Measurements from ENCODE around the gene EFCAB5.
"Not testable (repeated sequence)": the region's sequence is repeated elsewhere in the genome, so short reads cannot be mapped to it uniquely, and the experiment has no call there.

The EFCAB5 gene

DNA sequence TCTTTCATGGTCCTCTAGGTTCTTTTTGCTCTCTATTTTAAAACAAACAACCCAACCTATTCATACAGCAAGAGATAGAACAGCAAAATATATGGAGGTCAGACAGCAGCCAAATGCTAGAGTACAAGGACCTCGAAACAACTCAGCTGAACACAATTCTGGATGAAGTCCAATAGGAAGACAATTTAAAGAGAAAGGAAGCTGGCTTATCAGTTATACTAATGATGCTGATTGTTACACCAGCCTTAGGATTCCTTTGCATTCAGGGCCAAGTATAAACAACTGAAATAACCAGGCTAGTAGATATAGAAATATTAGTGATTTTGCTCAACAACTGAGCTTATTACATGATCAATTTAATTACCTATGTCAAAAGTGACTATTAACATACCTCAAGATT is 13.9 kb upstream of the EFCAB5 start:
- TF ChIP-seq, protein P1, sequence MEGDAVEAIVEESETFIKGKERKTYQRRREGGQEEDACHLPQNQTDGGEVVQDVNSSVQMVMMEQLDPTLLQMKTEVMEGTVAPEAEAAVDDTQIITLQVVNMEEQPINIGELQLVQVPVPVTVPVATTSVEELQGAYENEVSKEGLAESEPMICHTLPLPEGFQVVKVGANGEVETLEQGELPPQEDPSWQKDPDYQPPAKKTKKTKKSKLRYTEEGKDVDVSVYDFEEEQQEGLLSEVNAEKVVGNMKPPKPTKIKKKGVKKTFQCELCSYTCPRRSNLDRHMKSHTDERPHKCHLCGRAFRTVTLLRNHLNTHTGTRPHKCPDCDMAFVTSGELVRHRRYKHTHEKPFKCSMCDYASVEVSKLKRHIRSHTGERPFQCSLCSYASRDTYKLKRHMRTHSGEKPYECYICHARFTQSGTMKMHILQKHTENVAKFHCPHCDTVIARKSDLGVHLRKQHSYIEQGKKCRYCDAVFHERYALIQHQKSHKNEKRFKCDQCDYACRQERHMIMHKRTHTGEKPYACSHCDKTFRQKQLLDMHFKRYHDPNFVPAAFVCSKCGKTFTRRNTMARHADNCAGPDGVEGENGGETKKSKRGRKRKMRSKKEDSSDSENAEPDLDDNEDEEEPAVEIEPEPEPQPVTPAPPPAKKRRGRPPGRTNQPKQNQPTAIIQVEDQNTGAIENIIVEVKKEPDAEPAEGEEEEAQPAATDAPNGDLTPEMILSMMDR (conservative IDR thresholded peaks at IDR 0.05; ENCODE audit: low read length): no peak
- H3K4me3 ChIP-seq (ENCODE audit: low read length): no peak overlapping the region
- DNase-seq (ENCODE audit: low read depth): no peak

DNA sequence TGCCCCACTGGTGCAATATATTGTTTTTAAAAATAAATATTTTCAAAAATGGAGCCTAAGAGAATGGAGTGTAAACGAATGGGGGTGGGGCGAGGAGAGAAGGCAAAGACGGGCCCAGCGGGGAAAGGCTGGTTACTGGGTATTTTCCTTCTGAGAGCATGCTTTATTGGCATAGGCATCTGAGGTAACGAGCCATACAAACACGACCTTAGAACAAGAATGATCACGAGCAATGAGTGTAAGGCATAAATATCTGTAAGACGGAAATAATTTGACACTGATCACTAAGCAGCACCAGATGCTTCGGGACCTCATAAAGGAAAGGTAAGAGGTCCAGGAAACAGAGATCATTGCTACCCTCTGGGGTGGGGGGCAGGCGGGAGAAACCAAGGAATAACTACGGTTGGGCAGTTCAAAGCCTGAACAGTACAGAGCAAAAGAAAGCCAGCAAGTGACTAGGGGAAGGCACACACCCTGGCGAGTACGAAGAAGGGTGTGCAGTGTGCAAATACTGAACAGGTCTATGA is 12.4 kb upstream of the EFCAB5 start:
- no peak for DNase-seq (ENCODE audit: low read depth)
- TF ChIP-seq, protein P1 (conservative IDR thresholded peaks at IDR 0.05; ENCODE audit: low read length): no peak
- peak overlapping the region; percentile 95 for H3K4me3 ChIP-seq (ENCODE audit: low read length)

DNA sequence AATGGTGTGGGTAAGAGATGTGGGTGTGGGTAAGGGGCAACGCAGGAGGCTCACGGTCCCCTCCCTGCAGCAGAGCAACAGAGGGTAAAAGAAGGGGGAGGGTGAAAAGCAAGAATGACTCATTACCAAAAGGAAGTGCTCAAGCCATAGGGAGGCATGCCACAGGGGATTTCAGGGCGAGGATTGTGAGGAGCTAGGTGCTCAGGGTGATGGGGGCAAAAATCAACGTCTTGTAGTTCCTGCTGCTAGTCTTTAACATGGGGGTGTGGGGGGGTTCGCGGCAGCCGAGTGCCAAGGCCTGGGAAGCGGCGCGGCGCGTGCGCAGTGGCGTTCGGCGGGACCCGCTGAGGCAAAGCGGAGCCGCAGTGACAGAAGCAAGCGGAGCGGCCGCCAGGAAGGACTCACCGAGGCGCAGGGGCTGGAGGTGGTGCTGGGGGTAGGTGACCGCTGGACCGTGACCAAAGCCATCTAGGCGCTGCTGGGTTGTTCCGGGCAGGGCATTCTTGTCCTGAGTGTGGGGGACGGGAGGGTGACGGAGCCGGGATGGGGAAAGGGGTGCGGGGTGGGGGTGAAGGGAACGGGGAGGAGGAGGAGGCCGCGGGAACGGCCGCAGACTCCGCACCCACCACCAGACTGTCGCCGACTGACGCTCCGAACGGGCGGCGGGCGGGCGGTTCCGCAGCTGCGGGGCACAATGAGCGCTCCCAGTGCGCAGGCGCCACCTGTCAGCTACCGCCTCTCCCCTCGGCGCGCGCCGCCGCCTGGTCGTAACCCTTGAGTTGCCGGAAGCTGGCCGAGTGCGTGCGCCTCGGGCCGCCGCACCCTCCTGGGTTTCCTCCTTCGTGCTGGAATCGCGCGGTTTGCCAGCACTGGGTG is 11.7 kb upstream of the EFCAB5 start, which contains the start of gene SSH2:
Gene SSH2, minus strand, starts transcription at position 696 of the 876 bp plus-strand sequence. Its CDS starts 228 bp downstream, at position 468.
- TF ChIP-seq, protein P1 (conservative IDR thresholded peaks at IDR 0.05; ENCODE audit: low read length): no peak
- peak within 1 kb of the TSS; percentile 95 for H3K4me3 ChIP-seq (ENCODE audit: low read length)
- DNase-seq (ENCODE audit: low read depth): peak; percentile 78

DNA sequence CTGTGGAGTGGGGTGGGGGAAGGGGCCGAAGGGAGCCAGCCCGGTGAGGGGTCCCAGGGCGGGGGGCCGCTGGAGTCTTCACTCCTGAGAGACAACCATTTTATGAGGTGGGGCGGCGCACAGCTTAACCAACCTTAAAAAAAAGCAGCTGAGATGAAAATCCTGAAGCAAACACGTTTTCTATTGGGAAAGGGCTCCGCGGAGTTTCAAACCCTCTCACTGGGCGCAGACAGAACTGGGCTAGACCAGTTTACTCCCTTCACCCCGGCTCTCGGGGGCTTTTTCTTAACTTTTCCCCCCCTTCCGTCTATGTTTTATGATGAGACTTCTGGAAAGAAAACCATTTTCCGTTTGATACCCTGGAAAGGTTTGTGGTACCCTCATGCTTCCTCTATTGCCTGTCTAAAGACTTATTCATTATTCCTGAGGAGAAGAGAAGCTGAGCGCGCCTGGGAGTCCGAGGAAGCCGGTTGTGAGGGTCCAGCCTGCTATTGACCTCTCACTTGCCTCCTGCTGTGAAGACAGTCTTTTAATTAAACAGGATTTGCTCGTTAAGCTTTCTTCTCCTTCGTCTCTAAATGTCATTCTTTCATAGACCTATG is 10.9 kb upstream of the EFCAB5 start:
- H3K4me3 ChIP-seq (ENCODE audit: low read length): peak overlapping the region; percentile 95
- DNase-seq (ENCODE audit: low read depth): no peak
- TF ChIP-seq, protein P1 (conservative IDR thresholded peaks at IDR 0.05; ENCODE audit: low read length): no peak

DNA sequence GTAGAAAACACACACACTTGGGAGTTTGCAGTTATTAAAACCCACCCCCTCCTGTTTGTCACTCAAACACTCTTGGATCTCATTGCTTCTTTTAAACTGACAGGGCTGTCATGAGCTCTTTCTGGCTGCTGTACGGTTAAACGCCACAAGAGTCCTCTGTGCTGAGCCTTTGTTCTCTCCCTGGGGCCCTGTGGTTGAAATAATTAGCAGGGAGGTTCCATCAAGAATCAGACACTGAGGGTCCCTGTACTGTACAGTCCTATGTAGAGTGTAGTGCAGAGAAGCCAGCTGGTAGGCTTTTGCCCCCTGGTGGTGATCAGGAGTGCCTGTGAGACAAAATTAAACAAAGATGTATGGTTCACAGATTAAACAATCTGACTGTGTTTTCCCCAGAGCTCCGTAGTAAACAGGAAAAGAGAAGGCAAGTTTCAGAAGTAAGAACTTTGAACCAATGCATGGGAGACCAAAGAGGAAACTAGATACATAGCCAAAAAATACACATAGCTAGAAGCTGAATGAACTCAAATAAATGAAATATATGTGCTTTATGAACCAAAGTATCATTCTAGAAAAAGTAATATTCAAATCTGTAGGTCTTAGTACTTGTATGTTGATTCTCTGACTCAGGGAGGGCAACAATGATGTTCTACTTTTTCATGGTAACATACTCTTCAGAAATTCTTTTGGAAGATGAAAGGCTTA is 10.1 kb upstream of the EFCAB5 start:
- H3K4me3 ChIP-seq (ENCODE audit: low read length): peak overlapping the region; percentile 95
- peak; percentile 78 for DNase-seq (ENCODE audit: low read depth)
- TF ChIP-seq, protein P1 (conservative IDR thresholded peaks at IDR 0.05; ENCODE audit: low read length): peak; percentile 97

DNA sequence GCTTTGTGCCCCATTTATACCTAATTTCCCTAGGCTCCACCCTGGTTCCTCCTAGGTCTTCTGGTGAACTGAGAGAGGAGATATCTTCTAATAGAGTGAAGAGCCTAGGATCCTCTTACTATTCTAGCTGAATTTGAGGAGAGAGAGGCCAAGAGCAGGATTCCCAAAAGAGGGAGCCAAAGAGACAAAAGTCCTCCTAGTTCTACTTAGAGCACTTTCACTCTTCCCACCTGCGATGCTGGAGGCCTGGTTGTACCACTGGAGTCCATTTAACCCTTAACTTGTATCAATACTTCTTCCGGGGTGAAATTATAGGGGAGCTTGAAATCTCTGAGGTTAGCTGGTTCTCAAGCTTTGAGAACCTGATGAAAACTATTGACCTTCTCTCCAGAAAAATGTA is 8.1 kb upstream of the EFCAB5 start:
- H3K4me3 ChIP-seq (ENCODE audit: low read length): no peak overlapping the region
- peak; percentile 34 for DNase-seq (ENCODE audit: low read depth)
- TF ChIP-seq, protein P1 (conservative IDR thresholded peaks at IDR 0.05; ENCODE audit: low read length): peak; percentile 53

DNA sequence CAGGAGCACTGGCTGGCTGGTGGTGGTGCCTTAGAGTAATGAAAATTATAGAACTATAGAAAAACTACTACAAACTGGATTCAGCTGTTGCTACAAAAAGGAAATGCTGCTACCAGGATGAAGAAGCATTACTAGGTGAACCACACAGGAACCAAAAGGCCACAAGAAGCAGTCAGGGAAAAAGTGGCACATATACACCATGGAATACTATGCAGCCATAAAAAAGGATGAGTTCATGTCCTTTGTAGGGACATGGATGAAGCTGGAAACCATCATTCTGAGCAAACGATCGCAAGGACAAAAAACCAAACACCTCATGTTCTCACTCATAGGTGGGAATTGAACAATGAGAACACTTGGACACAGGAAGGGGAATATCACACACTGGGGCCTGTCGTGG is 5.5 kb upstream of the EFCAB5 start:
- H3K4me3 ChIP-seq (ENCODE audit: low read length); DNase-seq (ENCODE audit: low read depth): not testable (repeated sequence)

Data from AG10803 (cell line).